GM19463 (cell line): Measurements from ENCODE around the gene CAPZB.

Source experiments
- ATAC-seq: cut with Tn5 transposase; IDR thresholded peaks from one replicate; pipeline ENCODE4 v1.9.1; 2021; ENCODE audit warnings: mild to moderate bottlenecking, moderate library complexity; ENCODE audit not compliant: unreplicated experiment

CAPZB gene

GRCh38 chr1:19432943-19433718, 52.2 kb downstream of the CAPZB start:
- ATAC-seq: no peak

DNA sequence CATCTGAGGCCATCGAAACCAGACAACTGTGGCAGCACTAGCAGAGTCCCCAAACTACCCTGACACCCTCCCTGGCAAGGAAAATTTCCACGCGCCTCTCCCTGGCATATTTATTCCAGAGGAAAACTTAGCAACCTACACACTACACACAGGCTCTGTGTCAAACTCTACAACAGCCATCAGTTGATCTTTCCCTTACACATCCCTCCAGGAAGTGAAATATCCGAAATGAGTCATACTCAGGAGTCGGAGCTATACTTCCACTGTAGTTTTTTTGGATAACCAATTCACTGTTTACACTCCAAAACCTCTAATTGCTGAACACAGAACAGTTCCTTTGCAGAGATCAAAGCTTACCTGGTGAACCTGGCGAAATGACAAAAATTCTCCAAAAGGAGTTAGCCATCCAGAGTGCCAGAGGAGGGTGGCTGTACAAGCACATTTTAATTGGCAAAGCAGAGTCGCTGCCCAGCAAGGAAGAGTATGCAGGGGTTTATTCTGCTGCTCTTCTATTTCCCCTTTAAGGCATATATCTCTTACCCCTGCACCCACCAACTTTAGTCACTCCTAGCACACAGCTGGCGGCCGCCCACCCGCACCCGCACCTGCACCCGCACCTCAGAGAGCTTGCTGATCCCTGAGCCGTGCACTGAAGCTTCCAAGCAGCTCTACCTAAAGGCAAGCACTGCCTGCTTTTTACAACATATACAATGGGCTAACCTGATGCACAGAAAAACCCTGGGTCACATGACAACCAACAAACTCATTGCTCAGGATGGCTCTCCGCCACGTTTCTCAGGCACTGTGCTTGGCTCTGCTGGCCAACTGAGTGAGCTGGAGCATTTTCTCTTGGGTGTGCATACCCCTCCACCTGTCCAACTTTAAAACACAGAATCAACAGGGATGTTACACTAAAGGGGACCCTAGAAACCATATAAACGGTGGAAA, 54.9 kb downstream of the CAPZB start:
- ATAC-seq: no peak

- no peak for ATAC-seq
These were observed 55.7 kb downstream of the CAPZB start for GRCh38 chr1:19429611-19430010.

DNA sequence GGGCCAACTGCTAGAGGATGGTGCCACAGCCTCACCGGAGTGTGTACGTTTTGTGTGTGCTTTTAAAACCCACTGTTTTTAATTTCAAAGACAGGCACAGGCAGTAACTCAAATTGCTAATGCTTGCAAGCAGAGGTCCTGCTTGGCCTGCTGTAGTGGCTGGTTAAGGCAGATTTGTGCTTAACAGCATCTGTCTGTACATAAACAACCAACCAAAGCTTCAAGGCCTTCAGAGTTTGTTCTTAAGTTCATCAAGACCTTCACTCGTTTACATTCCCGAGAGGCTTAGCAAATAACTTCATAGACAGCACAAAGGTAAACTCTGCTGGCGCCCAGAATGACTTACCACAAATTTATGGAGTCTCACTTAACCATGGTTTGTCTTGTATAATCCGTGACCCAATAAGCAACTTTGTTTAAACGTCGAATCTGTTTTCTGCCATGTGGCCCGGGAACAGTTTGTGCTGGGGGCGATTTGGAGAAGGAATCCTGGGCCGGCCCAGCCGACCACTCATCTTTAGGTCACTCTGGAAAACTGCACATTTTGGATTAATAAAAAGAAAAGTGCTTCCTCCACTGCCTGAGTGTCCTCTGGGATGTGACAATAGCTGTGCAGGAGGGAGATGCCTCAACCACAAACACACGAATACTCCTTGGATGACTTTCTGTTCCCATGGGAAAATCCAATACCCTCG, 58.1 kb downstream of the CAPZB start:
- ATAC-seq: no peak

- ATAC-seq: no peak
These were observed 58.8 kb downstream of the CAPZB start for GRCh38 chr1:19426294-19427086.

DNA sequence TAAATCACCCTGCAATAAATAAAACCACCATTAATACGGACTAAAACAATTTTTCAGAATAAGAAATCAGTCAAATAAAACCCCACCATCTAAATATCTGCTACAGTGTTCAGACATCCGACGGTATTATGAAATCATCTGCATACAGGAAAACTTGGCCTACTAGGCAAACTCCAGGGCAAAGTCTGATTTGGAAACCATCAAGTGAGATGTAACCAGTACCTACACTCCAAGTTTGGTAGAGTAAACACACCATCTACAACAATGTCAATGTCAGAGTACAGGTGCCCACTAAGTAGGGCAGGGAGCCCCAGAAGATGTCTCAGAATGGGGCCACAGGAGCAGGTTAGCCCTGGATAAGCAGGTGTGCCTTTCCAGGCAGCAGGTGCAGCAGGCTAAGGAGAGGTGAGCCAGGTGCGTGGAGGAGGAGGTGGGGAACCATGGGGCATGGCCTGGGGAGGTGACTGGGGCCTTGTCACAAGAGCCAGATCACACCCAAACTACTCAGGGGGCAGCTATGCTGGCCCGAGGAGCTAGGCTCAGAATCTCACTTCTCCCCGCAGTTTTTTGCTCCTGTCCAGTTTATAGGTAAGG, 59.6 kb downstream of the CAPZB start:
- no peak for ATAC-seq

DNA sequence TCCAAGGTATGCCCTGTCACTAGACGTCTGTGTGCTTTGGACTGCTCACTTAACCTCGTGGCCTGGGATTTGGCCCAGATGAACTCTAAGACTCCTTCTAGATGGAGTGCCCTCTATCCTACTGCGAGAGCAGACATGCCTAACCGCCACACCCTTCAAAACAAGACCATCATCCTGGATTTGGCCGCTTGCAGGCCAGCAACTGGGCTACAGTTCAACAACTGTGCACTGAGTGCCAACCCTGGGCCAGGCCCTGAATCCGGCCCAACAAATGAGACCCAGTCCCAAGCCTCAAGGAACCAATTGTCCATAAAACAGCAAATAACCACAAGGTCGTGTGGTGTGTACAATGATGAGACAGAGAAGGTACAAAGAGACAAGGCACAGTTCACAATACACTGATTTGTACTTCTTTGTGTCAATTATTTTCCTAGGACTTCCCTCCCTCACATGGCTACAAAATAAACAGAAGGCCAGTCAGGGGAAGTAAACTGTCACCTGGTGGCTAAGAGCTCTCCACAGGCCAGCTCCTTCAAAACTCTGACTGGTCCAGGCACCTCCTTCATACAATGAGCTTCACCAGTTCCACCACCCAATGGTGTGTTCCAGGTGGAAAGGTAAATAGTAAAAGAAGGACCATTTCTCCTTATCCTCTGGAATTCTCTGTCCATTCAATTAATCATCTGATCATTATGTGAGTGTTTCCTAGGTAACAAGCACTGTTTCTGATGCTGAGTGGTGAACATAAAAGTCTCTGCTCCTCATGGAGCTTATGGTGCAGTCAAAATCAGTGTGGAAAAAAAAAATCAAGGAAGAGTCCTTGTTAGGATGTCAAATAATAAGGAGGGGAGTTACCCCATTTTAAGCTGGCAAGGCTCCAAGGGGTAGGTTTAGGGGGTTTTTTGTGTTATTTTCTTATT, 60.4 kb downstream of the CAPZB start:
- ATAC-seq: no peak

GRCh38 chr1:19423130-19423529, 62.2 kb downstream of the CAPZB start:
- no peak for ATAC-seq

DNA sequence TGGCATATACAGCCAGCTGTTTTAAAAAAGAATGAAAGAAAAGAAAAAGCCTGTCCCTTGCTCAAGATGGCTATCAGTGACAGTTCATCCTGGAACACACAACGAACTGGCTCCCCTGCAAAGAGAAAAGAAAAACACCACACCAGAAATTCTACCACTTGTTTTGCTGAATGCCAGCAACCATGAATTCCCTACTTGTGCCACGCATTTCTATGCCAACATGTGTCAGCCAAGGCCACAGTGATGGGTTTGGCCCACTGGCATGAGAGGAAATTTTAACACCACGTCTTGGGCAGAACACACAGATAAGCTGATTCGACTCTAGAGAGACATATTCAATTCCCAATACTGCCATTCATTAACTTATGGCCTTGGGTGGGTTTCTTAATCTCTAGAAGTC, 64.0 kb downstream of the CAPZB start:
- no peak for ATAC-seq

DNA sequence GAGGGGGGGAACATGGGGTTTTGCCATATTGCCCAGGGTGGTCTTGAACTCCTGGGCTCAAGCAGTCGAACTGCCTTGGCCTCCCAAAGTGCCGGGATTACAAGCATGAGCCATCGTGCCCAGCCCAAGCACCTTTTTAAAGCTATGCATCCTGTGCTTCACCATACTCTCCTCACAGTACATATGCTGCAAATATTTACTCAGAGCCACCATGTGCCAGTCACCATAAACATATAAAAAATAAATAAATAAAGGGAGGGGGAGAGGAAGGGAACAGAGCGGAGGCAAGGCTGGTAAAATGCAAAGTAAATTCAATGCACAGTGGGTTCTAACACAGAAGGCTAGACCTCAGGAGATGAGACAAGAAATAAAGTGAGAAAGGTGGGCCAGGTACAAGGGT, 64.7 kb downstream of the CAPZB start:
- no peak for ATAC-seq

GRCh38 chr1:19419691-19420090, 65.6 kb downstream of the CAPZB start:
- ATAC-seq: no peak

- no peak for ATAC-seq
These were observed 66.8 kb downstream of the CAPZB start for GRCh38 chr1:19418503-19418971.

DNA sequence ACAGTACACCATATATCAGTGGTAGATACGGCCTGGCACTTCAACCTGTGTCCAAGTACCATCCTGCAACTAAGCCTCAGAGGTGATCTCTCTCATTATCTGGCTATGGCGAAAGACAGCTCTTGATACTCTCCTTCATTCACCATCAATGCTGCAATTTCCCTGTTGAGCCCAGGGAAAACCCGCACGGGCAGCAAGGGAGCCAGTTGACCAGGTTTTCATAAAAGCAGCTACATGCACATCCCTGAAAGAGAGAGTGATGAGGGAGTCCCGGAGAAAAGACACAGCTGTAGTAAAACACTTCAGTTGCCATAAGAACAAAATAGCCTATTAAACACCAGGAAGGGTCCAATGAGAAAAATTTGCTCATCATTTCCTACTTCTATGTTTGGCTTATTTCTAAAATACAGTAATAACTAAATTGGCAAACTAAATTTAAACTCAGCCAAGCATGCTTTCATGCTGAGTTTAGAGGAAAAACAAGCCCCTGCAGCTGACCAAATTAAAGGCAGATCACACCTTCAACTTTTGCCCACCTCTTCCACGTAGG, 68.3 kb downstream of the CAPZB start:
- ATAC-seq: no peak

GRCh38 chr1:19416145-19416544, 69.2 kb downstream of the CAPZB start:
- no peak for ATAC-seq

DNA sequence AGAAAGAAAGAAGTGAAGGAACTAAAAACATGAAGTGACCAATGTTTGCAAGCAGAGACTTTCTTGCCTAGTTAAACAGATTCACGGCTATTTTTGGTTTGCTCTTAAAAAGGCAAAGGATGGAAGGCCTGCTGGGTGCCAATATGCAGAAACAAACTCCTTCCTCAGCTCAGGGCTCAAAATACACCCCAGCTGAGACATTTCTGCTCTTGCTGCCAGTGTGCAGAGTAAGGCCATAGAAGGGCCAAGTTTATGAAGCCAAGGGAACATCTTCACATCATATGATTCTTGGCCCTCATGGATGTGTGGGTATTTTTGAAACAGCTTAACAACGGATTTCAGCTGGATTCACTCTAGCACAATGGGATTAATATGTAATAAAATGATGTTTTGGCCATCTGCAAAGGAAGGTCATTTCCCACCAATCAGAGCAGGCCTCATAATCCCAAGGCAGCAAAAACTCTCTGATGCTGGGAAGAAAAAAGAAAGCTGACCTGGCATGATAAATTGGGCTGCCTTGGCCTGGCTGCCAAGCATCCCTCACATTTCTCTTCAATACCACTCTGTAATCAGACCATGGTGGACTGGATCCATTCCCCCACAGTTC, 70.7 kb downstream of the CAPZB start:
- ATAC-seq: no peak

DNA sequence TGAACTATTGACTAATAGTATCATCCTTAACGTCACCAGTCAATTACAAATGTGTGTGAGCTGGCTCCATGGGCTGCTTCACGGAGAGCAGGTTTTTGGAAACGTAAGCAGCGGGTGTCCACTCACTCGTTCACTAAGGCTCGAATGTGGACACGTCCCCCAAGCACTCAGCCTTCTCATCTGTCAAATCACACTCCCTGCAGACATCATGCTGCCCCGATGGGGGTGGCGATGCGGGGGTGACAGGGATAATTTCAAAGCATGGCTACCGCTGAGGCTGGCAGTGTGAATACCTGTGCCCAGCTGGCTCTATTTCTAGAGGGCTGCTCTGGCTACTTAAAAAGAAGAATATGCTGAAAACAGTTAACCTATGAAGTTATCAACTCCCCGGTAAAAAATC, 71.3 kb downstream of the CAPZB start:
- no peak for ATAC-seq

GRCh38 chr1:19412654-19413053, 72.7 kb downstream of the CAPZB start:
- ATAC-seq: no peak

DNA sequence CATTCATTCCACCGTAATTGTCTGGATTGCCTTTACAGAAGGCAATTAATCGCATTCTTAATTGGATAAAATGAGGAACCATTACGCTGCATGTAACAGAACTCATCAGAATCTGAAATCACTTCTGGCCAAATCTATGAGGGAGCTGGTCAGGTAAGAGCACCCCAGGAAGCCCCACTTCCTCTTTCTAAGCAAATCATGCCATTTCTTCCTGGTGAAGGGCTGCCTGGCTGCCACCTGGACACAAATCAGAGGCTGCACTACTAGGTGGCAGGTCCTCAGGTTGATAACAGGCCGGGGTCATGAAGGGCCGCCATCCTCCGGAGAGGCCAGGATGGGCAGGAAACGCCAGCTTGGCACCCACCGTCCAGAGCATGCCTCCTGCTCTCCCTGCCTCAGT, 73.7 kb downstream of the CAPZB start:
- ATAC-seq: no peak
